Renal cortical epithelial cell (primary cell): ENCODE results near the gene CALCOCO1. TPM values are rescaled to one million over a fixed set of nuclear protein-coding genes. Genes with fewer than 3 reads are reported as not detected.

Source experiments
- DNase-seq: peaks from one replicate; pipeline ENCODE4 v3.0.0-alpha.2; 2011; ENCODE audit warnings: low read depth
- total RNA-seq: library from RNA; depleted of rRNA; stranded (reverse); fragments of >200 nt; gene quantifications from 2 replicates; pipeline ENCODE4 v1.2.3, GENCODE V29; 2014

CALCOCO1 gene
- total RNA-seq, 1 donor from 2014 or later: 129 TPM

GRCh38 chr12:53664936-53665335 lies 62.3 kb downstream of the CALCOCO1 start:
- DNase-seq: no peak

- no peak for DNase-seq
Measured at GRCh38 chr12:53664191-53664590, 63.1 kb downstream of the CALCOCO1 start.

GRCh38 chr12:53660041-53660440 lies 67.2 kb downstream of the CALCOCO1 start:
- DNase-seq: no peak

- DNase-seq: peak; percentile 60
Measured at GRCh38 chr12:53659571-53659981, 67.7 kb downstream of the CALCOCO1 start.

- peak; percentile 85 for DNase-seq
Measured at GRCh38 chr12:53659011-53659551, 68.2 kb downstream of the CALCOCO1 start.

Other genes with a start within 250 kb of the CALCOCO1 start
- gene MAP3K12, start 228.0 kb downstream of the CALCOCO1 start, total RNA-seq: 2.3 and 18.7 TPM in 2 replicates
- 28.8 and 52.3 TPM in 2 replicates for gene TARBP2, start 226.2 kb downstream of the CALCOCO1 start, total RNA-seq
- gene NPFF, start 220.0 kb downstream of the CALCOCO1 start, total RNA-seq: not detected in 2 replicates
- gene ATF7, start 101.1 kb downstream of the CALCOCO1 start, total RNA-seq: 7.3 and 12.8 TPM in 2 replicates
- gene ATP5MC2, start 51.4 kb downstream of the CALCOCO1 start, total RNA-seq: 102 and 104 TPM in 2 replicates
- gene CISTR, start 24.5 kb upstream of the CALCOCO1 start, total RNA-seq: not detected in 2 replicates
- 0.15 TPM in 1 of 2 replicates, not detected in the other for gene HOXC13, start 211.4 kb upstream of the CALCOCO1 start, total RNA-seq
- gene HOXC12, start 227.5 kb upstream of the CALCOCO1 start, total RNA-seq: not detected in 2 replicates
- 0.69 and 1.7 TPM in 2 replicates for gene HOXC11, start 245.7 kb upstream of the CALCOCO1 start, total RNA-seq
- 1.3 TPM in 1 of 2 replicates, not detected in the other for gene HOTAIR, start 247.5 kb upstream of the CALCOCO1 start, total RNA-seq